ENCODE measurements around the gene CHRNA7.

The CHRNA7 gene

GRCh38 chr15:32124726-32125125, 94.4 kb downstream of the CHRNA7 start:
- H3K9ac ChIP-seq (ENCODE audit: low read depth, low read length, poor library complexity, severe bottlenecking) = no peak overlapping the region
- no peaks in the 10 kb centered on the region for H3F3A ChIP-seq (ENCODE audit: low read depth)
- no peaks in the 10 kb centered on the region for H3K36me3 ChIP-seq (ENCODE audit: insufficient read depth, low read length)
- H3K4me3 ChIP-seq (ENCODE audit: low read length, poor library complexity, severe bottlenecking) = no peak overlapping the region
- no peaks in the 10 kb centered on the region for H3K79me2 ChIP-seq (ENCODE audit: insufficient read depth, low read length)
- TF ChIP-seq EZH2phosphoT487 (IDR thresholded peaks at IDR 0.05; ENCODE audit: borderline replicate concordance) = no peak
- TF ChIP-seq CTCF (conservative IDR thresholded peaks at IDR 0.05; ENCODE audit: low read length) = no peak
- H3K9me3 ChIP-seq (ENCODE audit: insufficient read depth, low read depth, low read length) = no peaks in the 10 kb centered on the region
- no peak overlapping the region for H3K4me2 ChIP-seq (ENCODE audit: low read depth, low read length, poor library complexity, severe bottlenecking)
- no peaks in the 10 kb centered on the region for H3K27me3 ChIP-seq (ENCODE audit: insufficient read depth, low read length, poor library complexity, severe bottlenecking)
- no peak overlapping the region for H2AFZ ChIP-seq (ENCODE audit: low read length)
- H3K9me2 ChIP-seq (replicated peaks; ENCODE audit: low read depth, low read length) = no peaks in the 10 kb centered on the region
- H4K20me1 ChIP-seq (ENCODE audit: insufficient read depth, low read length, poor library complexity, severe bottlenecking) = no peaks in the 10 kb centered on the region
- no peaks in the 10 kb centered on the region for H3K4me1 ChIP-seq (ENCODE audit: insufficient read depth, low read length, poor library complexity, severe bottlenecking)

- H3K4me2 ChIP-seq (ENCODE audit: low read depth, low read length, poor library complexity, severe bottlenecking) = no peak overlapping the region
- H3F3A ChIP-seq (ENCODE audit: low read depth) = no peaks in the 10 kb centered on the region
Measured at GRCh38 chr15:32125595-32125994, 95.3 kb downstream of the CHRNA7 start.

GRCh38 chr15:32129815-32130214, 99.5 kb downstream of the CHRNA7 start:
- no peaks in the 10 kb centered on the region for H3K4me1 ChIP-seq (ENCODE audit: insufficient read depth, low read length, poor library complexity, severe bottlenecking)
- H3K79me2 ChIP-seq (ENCODE audit: insufficient read depth, low read length) = no peaks in the 10 kb centered on the region
- H3K27me3 ChIP-seq (ENCODE audit: insufficient read depth, low read length, poor library complexity, severe bottlenecking) = no peaks in the 10 kb centered on the region
- no peak overlapping the region for H3K4me3 ChIP-seq (ENCODE audit: low read length, poor library complexity, severe bottlenecking)
- no peak overlapping the region for H3K4me2 ChIP-seq (ENCODE audit: low read depth, low read length, poor library complexity, severe bottlenecking)
- H2AFZ ChIP-seq (ENCODE audit: low read length) = no peak overlapping the region
- no peaks in the 10 kb centered on the region for H3K9me3 ChIP-seq (ENCODE audit: insufficient read depth, low read depth, low read length)
- no peaks in the 10 kb centered on the region for H3K36me3 ChIP-seq (ENCODE audit: insufficient read depth, low read length)
- no peaks in the 10 kb centered on the region for H3K9me2 ChIP-seq (replicated peaks; ENCODE audit: low read depth, low read length)
- H4K20me1 ChIP-seq (ENCODE audit: insufficient read depth, low read length, poor library complexity, severe bottlenecking) = no peaks in the 10 kb centered on the region
- H3K9ac ChIP-seq (ENCODE audit: low read depth, low read length, poor library complexity, severe bottlenecking) = no peak overlapping the region
- no peaks in the 10 kb centered on the region for H3F3A ChIP-seq (ENCODE audit: low read depth)
- no peak for TF ChIP-seq CTCF (conservative IDR thresholded peaks at IDR 0.05; ENCODE audit: low read length)
- no peak for TF ChIP-seq EZH2phosphoT487 (IDR thresholded peaks at IDR 0.05; ENCODE audit: borderline replicate concordance)

More at GRCh38 chr15:32125595-32125994, 95.3 kb downstream of the CHRNA7 start:
- no peaks in the 10 kb centered on the region for H3K9me2 ChIP-seq (replicated peaks; ENCODE audit: low read depth, low read length)
- H2AFZ ChIP-seq (ENCODE audit: low read length) = no peak overlapping the region
- H3K4me1 ChIP-seq (ENCODE audit: insufficient read depth, low read length, poor library complexity, severe bottlenecking) = no peaks in the 10 kb centered on the region
- no peak for TF ChIP-seq CTCF (conservative IDR thresholded peaks at IDR 0.05; ENCODE audit: low read length)
- no peak for TF ChIP-seq EZH2phosphoT487 (IDR thresholded peaks at IDR 0.05; ENCODE audit: borderline replicate concordance)
- H3K79me2 ChIP-seq (ENCODE audit: insufficient read depth, low read length) = no peaks in the 10 kb centered on the region
- no peaks in the 10 kb centered on the region for H3K27me3 ChIP-seq (ENCODE audit: insufficient read depth, low read length, poor library complexity, severe bottlenecking)
- H3K9ac ChIP-seq (ENCODE audit: low read depth, low read length, poor library complexity, severe bottlenecking) = no peak overlapping the region
- H3K4me3 ChIP-seq (ENCODE audit: low read length, poor library complexity, severe bottlenecking) = no peak overlapping the region
- H3K36me3 ChIP-seq (ENCODE audit: insufficient read depth, low read length) = no peaks in the 10 kb centered on the region
- no peaks in the 10 kb centered on the region for H3K9me3 ChIP-seq (ENCODE audit: insufficient read depth, low read depth, low read length)
- H4K20me1 ChIP-seq (ENCODE audit: insufficient read depth, low read length, poor library complexity, severe bottlenecking) = no peaks in the 10 kb centered on the region
